ENCODE results near the gene CDK5R2. TPM values are rescaled to one million over a fixed set of nuclear protein-coding genes. Genes with fewer than 3 reads are reported as not detected.
A peak's percentile ranks its signal among the peaks of the same experiment; 100 is the strongest.

Gene CDK5R2
- not detected for total RNA-seq

DNA sequence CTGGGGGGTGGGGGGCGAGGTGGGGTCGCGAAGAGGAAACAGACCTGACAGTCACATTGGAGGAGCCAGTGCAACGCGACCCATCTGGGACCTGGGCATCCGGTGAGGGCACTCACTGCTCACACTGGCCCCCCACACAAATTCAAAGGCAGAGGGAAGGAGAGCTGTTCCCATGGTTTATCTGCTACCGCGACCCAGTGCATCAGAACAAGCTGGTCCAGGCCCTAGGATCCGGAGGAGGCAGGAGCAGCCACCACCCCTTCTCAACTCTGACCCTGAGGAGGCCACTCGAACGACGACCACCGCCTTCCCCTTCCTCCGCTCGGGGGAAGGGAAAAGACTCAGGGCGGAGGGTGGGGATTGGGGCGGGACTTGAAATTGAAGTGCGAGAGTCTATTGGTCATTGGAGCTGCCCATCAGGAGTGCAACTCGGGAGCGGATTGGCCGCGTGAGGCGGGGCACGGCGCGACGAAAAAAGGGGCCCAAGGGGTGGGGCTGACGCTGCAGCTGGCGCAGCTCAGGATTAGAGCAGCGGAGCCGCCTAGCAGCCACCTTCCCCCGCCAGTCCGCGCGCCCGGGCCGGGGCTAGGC is at the start of gene CDK5R2:
Gene CDK5R2 (plus strand): TSS at position 526 of the 591 bp plus-strand sequence. CDS start 155 bp downstream, outside the sequence.
- H3K4me3 ChIP-seq (ENCODE audit: low read depth, poor library complexity, severe bottlenecking), result no peak within 1 kb of the TSS
- WGBS, 2 donors, result 1% methylated on average over 26 to 28 of the region's 37 CpGs
- peak in 1 of 2 donors; percentile 85 for DNase-seq (ENCODE audit: low spot score in 2 of 2)
- TF ChIP-seq, protein P1, sequence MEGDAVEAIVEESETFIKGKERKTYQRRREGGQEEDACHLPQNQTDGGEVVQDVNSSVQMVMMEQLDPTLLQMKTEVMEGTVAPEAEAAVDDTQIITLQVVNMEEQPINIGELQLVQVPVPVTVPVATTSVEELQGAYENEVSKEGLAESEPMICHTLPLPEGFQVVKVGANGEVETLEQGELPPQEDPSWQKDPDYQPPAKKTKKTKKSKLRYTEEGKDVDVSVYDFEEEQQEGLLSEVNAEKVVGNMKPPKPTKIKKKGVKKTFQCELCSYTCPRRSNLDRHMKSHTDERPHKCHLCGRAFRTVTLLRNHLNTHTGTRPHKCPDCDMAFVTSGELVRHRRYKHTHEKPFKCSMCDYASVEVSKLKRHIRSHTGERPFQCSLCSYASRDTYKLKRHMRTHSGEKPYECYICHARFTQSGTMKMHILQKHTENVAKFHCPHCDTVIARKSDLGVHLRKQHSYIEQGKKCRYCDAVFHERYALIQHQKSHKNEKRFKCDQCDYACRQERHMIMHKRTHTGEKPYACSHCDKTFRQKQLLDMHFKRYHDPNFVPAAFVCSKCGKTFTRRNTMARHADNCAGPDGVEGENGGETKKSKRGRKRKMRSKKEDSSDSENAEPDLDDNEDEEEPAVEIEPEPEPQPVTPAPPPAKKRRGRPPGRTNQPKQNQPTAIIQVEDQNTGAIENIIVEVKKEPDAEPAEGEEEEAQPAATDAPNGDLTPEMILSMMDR (IDR thresholded peaks at IDR 0.05), result no peak
- TF ChIP-seq POLR2A (IDR thresholded peaks at IDR 0.05), result no peak
- intact Hi-C loops (cut with DNase I; ENCODE audit: low total_unique reads), result no loop called here

DNA sequence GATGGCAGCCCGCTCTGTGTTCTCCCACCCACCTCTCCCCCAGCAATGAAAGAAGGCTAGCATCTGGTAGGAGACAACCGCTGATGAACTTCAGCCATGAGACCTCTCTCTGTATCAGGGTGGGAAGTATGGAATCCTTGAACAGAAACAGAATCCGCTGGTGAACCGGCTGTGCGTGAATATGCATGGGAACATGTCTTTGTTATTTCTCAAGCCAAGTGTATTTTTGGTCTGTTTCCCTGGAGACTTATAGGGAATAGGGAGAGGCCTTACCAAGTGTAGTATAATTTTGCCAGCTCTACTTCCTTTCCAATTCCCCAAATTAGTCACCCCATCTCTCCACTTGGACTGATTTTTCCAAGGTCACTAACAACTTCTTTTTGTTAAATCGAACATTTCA is 48.7 kb upstream of the CDK5R2 start:
- 90 to 91% methylated on average over 6 of the region's 6 CpGs for WGBS, 2 donors
- TF ChIP-seq, protein P1 (IDR thresholded peaks at IDR 0.05), result no peak
- TF ChIP-seq POLR2A (IDR thresholded peaks at IDR 0.05), result no peak

DNA sequence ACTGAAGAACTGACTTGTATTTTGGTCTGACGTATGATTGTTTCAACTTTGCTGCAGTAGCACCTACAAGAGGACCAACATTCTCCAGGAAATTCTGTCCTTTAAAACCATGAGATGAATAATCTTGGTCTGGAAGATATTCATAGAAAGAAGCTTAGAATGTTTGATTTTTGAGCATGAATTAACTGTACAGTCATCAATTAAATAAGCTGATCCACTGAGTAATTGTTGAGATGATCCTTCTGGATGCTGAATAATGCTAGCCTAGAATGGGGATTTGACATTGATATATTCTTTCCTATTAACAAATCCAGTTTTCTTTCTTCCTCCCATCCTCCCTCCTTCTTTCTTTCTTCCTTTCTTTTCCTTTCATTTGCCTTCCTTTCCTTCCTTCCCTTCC is 39.0 kb upstream of the CDK5R2 start:
- H3K4me3 ChIP-seq (ENCODE audit: low read depth, poor library complexity, severe bottlenecking), result no peak overlapping the region
- intact Hi-C loops (cut with DNase I; ENCODE audit: low total_unique reads), result no loop called here
- DNase-seq (ENCODE audit: low spot score in 2 of 2), result no peak
- no peak for TF ChIP-seq POLR2A (IDR thresholded peaks at IDR 0.05)
- TF ChIP-seq, protein P1 (IDR thresholded peaks at IDR 0.05), result no peak
- 88 to 94% methylated on average over 1 of the region's 1 CpG for WGBS, 2 donors

More for the DNA sequence above, 48.7 kb upstream of the CDK5R2 start:
- no peak for DNase-seq (ENCODE audit: low spot score in 2 of 2)
- intact Hi-C loops (cut with DNase I; ENCODE audit: low total_unique reads), result no loop called here
- H3K4me3 ChIP-seq (ENCODE audit: low read depth, poor library complexity, severe bottlenecking), result no peak overlapping the region

DNA sequence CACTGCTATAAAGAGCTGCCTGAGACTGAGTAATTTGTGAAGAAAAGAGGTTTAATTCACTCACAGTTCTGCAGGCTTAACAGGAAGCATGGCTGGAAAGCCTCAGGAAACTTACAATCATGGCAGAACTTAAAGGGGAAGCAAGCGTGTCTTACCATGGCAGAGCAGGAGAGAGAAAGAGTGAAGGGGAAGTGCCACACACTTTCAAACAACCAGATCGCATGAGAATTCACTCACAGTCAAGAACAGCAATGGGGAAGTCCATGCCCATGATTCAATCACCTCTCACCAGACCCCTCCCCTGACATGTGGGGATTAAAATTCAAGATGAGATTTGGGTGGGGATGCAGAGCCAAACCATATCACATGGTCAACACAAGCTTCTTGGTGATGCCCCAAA is 34.7 kb upstream of the CDK5R2 start:
- no peak for DNase-seq (ENCODE audit: low spot score in 2 of 2)
- 83 to 86% methylated on average over 2 of the region's 2 CpGs for WGBS, 2 donors
- TF ChIP-seq, protein P1 (IDR thresholded peaks at IDR 0.05), result no peak
- TF ChIP-seq POLR2A (IDR thresholded peaks at IDR 0.05), result no peak
- intact Hi-C loops (cut with DNase I; ENCODE audit: low total_unique reads), result no loop called here
- H3K4me3 ChIP-seq (ENCODE audit: low read depth, poor library complexity, severe bottlenecking), result no peak overlapping the region

DNA sequence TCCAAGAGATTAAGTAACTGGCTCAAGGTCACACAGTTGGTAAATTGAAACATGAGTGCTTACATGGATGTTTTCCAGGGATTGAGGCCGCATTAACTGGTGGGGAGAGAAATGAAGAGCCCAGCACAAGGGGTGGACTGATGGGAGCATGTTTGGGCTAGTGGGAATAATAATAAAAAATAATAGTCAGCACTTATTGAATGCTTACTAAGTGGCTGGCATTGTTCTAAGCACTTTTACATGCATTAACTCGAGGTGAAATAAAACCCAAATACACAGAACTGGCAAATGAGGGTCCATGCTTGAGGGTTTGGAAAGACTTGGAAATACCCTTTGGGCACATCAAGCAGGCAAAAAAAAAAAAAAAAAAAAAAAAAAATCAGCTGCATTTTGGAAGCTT is 34.0 kb upstream of the CDK5R2 start:
- DNase-seq (ENCODE audit: low spot score in 2 of 2), result no peak
- TF ChIP-seq, protein P1 (IDR thresholded peaks at IDR 0.05), result no peak
- no peak for TF ChIP-seq POLR2A (IDR thresholded peaks at IDR 0.05)
- WGBS, 2 donors, result 59 to 62% methylated on average over 2 of the region's 2 CpGs
- H3K4me3 ChIP-seq (ENCODE audit: low read depth, poor library complexity, severe bottlenecking), result no peak overlapping the region
- intact Hi-C loops (cut with DNase I; ENCODE audit: low total_unique reads), result no loop called here

DNA sequence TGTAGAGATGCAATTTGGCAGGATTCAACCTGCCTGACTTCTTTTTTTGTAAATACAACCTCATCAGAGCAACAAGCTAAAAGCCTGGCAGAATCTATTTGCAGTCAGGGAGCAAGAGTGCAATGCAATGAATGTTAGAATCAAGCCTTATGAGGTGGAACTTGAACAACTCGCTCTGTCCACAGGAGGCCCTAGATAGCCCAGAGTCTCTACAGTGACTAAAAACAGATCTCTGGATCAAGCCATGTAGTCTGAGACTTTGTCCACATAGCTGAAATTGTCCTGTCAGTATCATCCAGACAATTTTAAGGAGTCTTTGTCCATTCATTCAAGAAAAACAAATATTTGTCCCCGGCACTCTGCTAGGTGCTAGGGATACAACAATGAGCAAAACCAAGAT is 32.0 kb upstream of the CDK5R2 start:
- intact Hi-C loops (cut with DNase I; ENCODE audit: low total_unique reads), result no loop called here
- DNase-seq (ENCODE audit: low spot score in 2 of 2), result no peak
- no peak overlapping the region for H3K4me3 ChIP-seq (ENCODE audit: low read depth, poor library complexity, severe bottlenecking)
- TF ChIP-seq, protein P1 (IDR thresholded peaks at IDR 0.05), result no peak
- no peak for TF ChIP-seq POLR2A (IDR thresholded peaks at IDR 0.05)
- WGBS, 2 donors, result 61 to 64% methylated on average over 2 of the region's 2 CpGs

All from lower leg skin (tissue), 4 donors.